ENCODE results near the gene USP22. TPM values are rescaled to one million over a fixed set of nuclear protein-coding genes. Genes with fewer than 3 reads are reported as not detected.

The USP22 gene
- total and polyA plus RNA-seq, 4 donors = 27.2 to 109 (median 58.1) TPM

DNA sequence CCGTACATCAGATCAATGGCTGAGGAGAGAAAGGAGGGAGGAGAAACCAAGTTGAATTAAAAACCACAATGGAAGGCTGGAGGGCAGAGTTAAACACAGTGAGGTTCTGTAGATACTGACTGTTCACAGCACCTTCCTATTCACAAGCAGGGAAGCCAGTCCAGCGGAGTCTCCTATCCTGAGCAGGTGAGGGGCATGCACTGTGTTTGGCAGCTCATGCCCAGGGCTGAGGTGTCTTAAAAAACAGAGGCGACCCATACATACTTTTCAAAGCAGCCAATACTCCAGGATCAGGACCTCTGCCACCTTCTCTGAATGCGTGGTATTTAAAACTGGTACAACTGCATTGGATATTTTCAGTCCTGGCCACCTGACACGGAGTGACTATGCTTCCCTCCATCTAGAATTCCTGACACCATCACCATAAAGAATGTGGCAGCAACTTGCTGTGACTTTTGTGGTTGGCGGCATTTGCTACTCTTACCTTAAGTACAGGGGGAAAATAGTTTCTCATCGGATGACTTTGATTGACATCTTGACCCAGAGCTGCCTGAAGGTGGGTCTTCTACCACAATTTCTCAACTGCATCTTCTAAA, 21.5 kb downstream of the USP22 start:
- no peaks in the 10 kb centered on the region for H3K9me3 ChIP-seq (ENCODE audit: control insufficient read depth in 4 of 4, low read length in 3 of 4)
- WGBS = 86% methylated on average over 7 of the region's 7 CpGs
- peaks cover 0 to 5% (median 0%) of the 10 kb centered on the region in 4 donors for H3K4me1 ChIP-seq (ENCODE audit: control insufficient read depth in 4 of 4, insufficient read depth in 4 of 4, low read length in 3 of 4)
- no peak overlapping the region for H3K9ac ChIP-seq (ENCODE audit: low read depth in 1 of 2, low read length in 2 of 2)
- TF ChIP-seq, protein P1, sequence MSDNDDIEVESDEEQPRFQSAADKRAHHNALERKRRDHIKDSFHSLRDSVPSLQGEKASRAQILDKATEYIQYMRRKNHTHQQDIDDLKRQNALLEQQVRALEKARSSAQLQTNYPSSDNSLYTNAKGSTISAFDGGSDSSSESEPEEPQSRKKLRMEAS (IDR thresholded peaks at IDR 0.05) = no peak
- no peak for TF ChIP-seq ZBTB33 (IDR thresholded peaks at IDR 0.05)
- H3K27me3 ChIP-seq (ENCODE audit: control insufficient read depth in 4 of 4, insufficient read depth in 4 of 4, low read length in 3 of 4) = no peaks in the 10 kb centered on the region
- H3K36me3 ChIP-seq (ENCODE audit: control insufficient read depth in 4 of 4, insufficient read depth in 3 of 4, low read depth in 1 of 4, low read length in 3 of 4) = peaks cover 11 to 68% (median 60%) of the 10 kb centered on the region in 4 donors
- no peak overlapping the region for H3K4me3 ChIP-seq (ENCODE audit: low read depth in 1 of 3, low read length in 3 of 3)
- no peak overlapping the region for H3K27ac ChIP-seq (ENCODE audit: low read depth in 1 of 2, low read length in 2 of 2)
- no peak for DNase-seq (ENCODE audit: low spot score)

- H3K9me3 ChIP-seq (ENCODE audit: control insufficient read depth in 4 of 4, low read length in 3 of 4) = no peaks in the 10 kb centered on the region
- H3K4me3 ChIP-seq (ENCODE audit: low read depth in 1 of 3, low read length in 3 of 3) = no peak overlapping the region
- no peak overlapping the region for H3K27ac ChIP-seq (ENCODE audit: low read depth in 1 of 2, low read length in 2 of 2)
- 79% methylated on average over 10 of the region's 10 CpGs for WGBS
- DNase-seq (ENCODE audit: low spot score) = no peak
- TF ChIP-seq EGR1 (IDR thresholded peaks at IDR 0.05; ENCODE audit: low read depth in 2 of 2) (no peak), ATF3 (IDR thresholded peaks at IDR 0.05) (no peak), GABPA (IDR thresholded peaks at IDR 0.05 in 1 of 2, conservative IDR thresholded peaks at IDR 0.05 in 1 of 2) (no peak), YY1 (IDR thresholded peaks at IDR 0.05) (no peak), HNF4G (IDR thresholded peaks at IDR 0.05) (no peak), HNF4A (conservative IDR thresholded peaks at IDR 0.05) (no peak), FOXA1 (IDR thresholded peaks at IDR 0.05) (no peak), TAF1 (conservative IDR thresholded peaks at IDR 0.05) (no peak), RXRA (IDR thresholded peaks at IDR 0.05) (no peak), REST (IDR thresholded peaks at IDR 0.05) (no peak), ZBTB33 (IDR thresholded peaks at IDR 0.05) (no peak), FOXA2 (IDR thresholded peaks at IDR 0.05) (no peak), JUND (IDR thresholded peaks at IDR 0.05) (no peak), RAD21 (IDR thresholded peaks at IDR 0.05) (no peak), SP1 (IDR thresholded peaks at IDR 0.05) (no peak), NR2F2 (IDR thresholded peaks at IDR 0.05) (no peak)
- TF ChIP-seq, protein P2, sequence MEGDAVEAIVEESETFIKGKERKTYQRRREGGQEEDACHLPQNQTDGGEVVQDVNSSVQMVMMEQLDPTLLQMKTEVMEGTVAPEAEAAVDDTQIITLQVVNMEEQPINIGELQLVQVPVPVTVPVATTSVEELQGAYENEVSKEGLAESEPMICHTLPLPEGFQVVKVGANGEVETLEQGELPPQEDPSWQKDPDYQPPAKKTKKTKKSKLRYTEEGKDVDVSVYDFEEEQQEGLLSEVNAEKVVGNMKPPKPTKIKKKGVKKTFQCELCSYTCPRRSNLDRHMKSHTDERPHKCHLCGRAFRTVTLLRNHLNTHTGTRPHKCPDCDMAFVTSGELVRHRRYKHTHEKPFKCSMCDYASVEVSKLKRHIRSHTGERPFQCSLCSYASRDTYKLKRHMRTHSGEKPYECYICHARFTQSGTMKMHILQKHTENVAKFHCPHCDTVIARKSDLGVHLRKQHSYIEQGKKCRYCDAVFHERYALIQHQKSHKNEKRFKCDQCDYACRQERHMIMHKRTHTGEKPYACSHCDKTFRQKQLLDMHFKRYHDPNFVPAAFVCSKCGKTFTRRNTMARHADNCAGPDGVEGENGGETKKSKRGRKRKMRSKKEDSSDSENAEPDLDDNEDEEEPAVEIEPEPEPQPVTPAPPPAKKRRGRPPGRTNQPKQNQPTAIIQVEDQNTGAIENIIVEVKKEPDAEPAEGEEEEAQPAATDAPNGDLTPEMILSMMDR (IDR thresholded peaks at IDR 0.05; ENCODE audit: low read depth, low read length, missing input control) = no peak
- H3K27me3 ChIP-seq (ENCODE audit: control insufficient read depth in 4 of 4, insufficient read depth in 4 of 4, low read length in 3 of 4) = no peaks in the 10 kb centered on the region
- H3K36me3 ChIP-seq (ENCODE audit: control insufficient read depth in 4 of 4, insufficient read depth in 3 of 4, low read depth in 1 of 4, low read length in 3 of 4) = peaks cover 14 to 68% (median 63%) of the 10 kb centered on the region in 4 donors
- peaks cover 0 to 5% (median 0%) of the 10 kb centered on the region in 4 donors for H3K4me1 ChIP-seq (ENCODE audit: control insufficient read depth in 4 of 4, insufficient read depth in 4 of 4, low read length in 3 of 4)
- no peak overlapping the region for H3K9ac ChIP-seq (ENCODE audit: low read depth in 1 of 2, low read length in 2 of 2)
These were observed 22.2 kb downstream of the USP22 start for GRCh38 chr17:21020622-21021021.

Measured in liver (tissue), 9 donors.